Frontal cortex (tissue), 4 donors: Measurements from ENCODE around the gene MAN1C1. TPM values are rescaled to one million over a fixed set of nuclear protein-coding genes. Genes with fewer than 3 reads are reported as not detected.

ENCODE experiments used
- DNase-seq, 2 donors: peaks; one replicate each; pipeline ENCODE4 v3.0.0; 2012; ENCODE audit warnings: low spot score in 2 of 2
- FAIRE-seq: peaks from 2 replicates; lab custom pipeline; 2012; peaks lifted over from hg19 to GRCh38; lab: Jason Lieb, UNC
- total RNA-seq: library from RNA; depleted of rRNA; stranded (reverse); fragments of >200 nt; gene quantifications from one replicate; pipeline ENCODE4 v1.2.3, GENCODE V29; 2014
- donor health status: control.
- donor health status: control.
- donor health status: control.

MAN1C1 gene
- total RNA-seq, 1 donor from 2014 or later, result 5.3 TPM

GRCh38 chr1:25816112-25816718, 199.6 kb downstream of the MAN1C1 start:
- FAIRE-seq (no peak), DNase-seq (no peak)

- DNase-seq, result no peak
- FAIRE-seq, result no peak
Measured at GRCh38 chr1:25817840-25818501, 201.4 kb downstream of the MAN1C1 start.

- FAIRE-seq, result no peak
Measured at GRCh38 chr1:25818569-25818968, 202.0 kb downstream of the MAN1C1 start.

GRCh38 chr1:25819491-25820246, 203.1 kb downstream of the MAN1C1 start, which contains the start of gene MTFR1L:
Gene MTFR1L (plus strand): TSS chr1:25819954. CDS start chr1:25823105, 3,151 bp downstream.
- DNase-seq (peak; percentile 95 to 97), FAIRE-seq (no peak)

More at GRCh38 chr1:25818569-25818968, 202.0 kb downstream of the MAN1C1 start:
- no peak for DNase-seq

GRCh38 chr1:25820247-25821111, 203.9 kb downstream of the MAN1C1 start:
- DNase-seq, result no peak
- no peak for FAIRE-seq

GRCh38 chr1:25821112-25821476, 204.5 kb downstream of the MAN1C1 start:
- FAIRE-seq, result no peak
- DNase-seq, result no peak

- DNase-seq (no peak), FAIRE-seq (no peak)
Measured at GRCh38 chr1:25821630-25822091, 205.1 kb downstream of the MAN1C1 start.

- DNase-seq, result no peak
- no peak for FAIRE-seq
Measured at GRCh38 chr1:25825605-25826004, 209.0 kb downstream of the MAN1C1 start.

GRCh38 chr1:25826571-25826970, 210.0 kb downstream of the MAN1C1 start:
- DNase-seq (no peak), FAIRE-seq (no peak)

GRCh38 chr1:25828491-25828890, 211.9 kb downstream of the MAN1C1 start:
- FAIRE-seq, result no peak
- DNase-seq, result no peak

GRCh38 chr1:25829046-25829445, 212.5 kb downstream of the MAN1C1 start:
- FAIRE-seq, result no peak
- DNase-seq, result no peak

- no peak for DNase-seq
- no peak for FAIRE-seq
Measured at GRCh38 chr1:25831569-25832196, 215.1 kb downstream of the MAN1C1 start.

GRCh38 chr1:25832336-25833037, 215.9 kb downstream of the MAN1C1 start:
- no peak for FAIRE-seq
- DNase-seq, result no peak

- FAIRE-seq (no peak), DNase-seq (no peak)
Measured at GRCh38 chr1:25833158-25833557, 216.6 kb downstream of the MAN1C1 start.

Other genes starting within 250 kb of the MAN1C1 start
- gene RHCE, start 196.0 kb upstream of the MAN1C1 start, total RNA-seq, result under 0.01 TPM
- gene MACO1, start 185.9 kb upstream of the MAN1C1 start, total RNA-seq, result 103 TPM
- gene LDLRAP1, start 73.2 kb upstream of the MAN1C1 start, total RNA-seq, result 1.6 TPM
- 6.1 TPM for gene SELENON, start 183.4 kb downstream of the MAN1C1 start, total RNA-seq
- 33.0 TPM for gene MTFR1L, start 203.2 kb downstream of the MAN1C1 start, total RNA-seq
- gene AUNIP, start 242.7 kb downstream of the MAN1C1 start, total RNA-seq, result 0.82 TPM